Pons (tissue), 1 donor: ENCODE results near the gene CALML4.
"Not testable (repeated sequence)": the region's sequence is repeated elsewhere in the genome, so short reads cannot be mapped to it uniquely, and the experiment has no call there.

Experiments
- DNase-seq: peaks from one replicate; pipeline ENCODE4 v3.0.0-alpha.2; 2016; ENCODE audit warnings: low spot score

The CALML4 gene

DNA sequence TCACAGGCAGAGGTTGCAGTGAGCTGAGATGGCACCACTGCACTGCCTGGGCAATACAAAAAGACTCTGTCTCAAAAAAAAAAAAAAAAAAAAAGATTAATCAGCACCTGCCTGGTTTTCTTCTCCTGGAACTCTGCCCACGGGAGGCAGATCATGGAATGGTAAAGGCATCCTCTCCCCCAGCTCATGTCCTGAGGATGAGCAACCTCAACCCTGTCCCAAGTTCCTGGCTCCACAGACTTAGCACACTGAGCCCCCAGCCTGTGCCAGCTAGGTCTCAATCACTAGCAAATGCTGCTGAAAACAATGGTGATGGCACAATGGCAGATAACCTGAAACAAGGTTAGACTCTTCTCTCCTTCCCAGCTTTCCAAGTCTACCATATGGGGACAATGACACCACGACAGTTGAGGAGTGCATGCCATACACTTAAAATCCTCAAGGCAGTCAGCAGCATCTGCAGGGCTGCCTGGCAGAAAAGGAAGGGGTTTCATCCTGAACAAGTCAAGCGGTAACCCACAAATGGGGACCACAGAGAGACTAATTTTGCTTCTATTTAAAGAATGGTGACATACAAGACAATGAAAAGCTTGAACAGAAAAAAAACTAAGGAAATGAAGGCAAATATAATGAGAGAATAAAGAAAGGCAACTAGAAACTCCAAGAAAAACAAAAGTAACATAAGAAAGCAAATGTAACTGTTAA, 19.6 kb upstream of the CALML4 start:
- DNase-seq: no peak

DNA sequence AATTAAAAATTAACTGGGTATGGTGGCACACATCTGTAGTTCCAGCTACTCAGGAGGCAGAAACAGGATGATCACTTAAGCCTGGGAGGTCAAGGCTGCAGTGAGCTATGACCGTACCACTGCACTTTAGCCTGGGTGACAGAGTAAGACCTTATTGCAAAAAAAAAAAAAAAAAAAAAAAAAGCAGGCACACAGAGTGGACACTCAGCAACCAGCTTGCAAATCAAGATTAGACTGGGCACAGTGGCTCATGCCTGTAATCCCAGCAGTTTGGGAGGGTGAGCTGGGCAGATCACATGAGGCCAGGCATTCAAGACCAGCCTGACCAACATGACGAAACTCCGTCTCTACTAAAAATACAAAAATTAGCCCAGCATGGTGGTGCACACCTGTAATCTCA, 19.0 kb upstream of the CALML4 start:
- DNase-seq: no peak

DNA sequence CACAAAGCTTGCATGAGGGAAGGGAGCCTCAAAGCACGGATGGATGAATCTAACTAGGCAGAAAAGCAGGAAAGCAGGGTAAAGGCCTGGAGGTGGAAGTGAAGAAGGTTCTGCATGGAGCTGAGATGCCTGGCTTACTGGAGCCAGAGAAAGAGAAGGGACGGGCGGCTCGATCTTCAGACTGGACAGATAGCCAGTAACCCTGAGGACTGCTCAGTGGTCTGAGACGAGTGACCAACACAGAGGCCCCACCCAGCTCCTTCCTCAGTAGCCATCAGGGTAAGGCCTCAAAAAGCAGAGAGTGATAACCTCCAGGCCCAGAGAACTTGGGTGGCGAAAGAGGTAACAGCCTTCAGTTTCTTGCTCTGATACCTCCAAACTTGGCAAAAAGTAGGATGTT, 18.0 kb upstream of the CALML4 start:
- no peak for DNase-seq

- DNase-seq: not testable (repeated sequence)
Measured at GRCh38 chr15:68222432-68222743, 17.3 kb upstream of the CALML4 start.

DNA sequence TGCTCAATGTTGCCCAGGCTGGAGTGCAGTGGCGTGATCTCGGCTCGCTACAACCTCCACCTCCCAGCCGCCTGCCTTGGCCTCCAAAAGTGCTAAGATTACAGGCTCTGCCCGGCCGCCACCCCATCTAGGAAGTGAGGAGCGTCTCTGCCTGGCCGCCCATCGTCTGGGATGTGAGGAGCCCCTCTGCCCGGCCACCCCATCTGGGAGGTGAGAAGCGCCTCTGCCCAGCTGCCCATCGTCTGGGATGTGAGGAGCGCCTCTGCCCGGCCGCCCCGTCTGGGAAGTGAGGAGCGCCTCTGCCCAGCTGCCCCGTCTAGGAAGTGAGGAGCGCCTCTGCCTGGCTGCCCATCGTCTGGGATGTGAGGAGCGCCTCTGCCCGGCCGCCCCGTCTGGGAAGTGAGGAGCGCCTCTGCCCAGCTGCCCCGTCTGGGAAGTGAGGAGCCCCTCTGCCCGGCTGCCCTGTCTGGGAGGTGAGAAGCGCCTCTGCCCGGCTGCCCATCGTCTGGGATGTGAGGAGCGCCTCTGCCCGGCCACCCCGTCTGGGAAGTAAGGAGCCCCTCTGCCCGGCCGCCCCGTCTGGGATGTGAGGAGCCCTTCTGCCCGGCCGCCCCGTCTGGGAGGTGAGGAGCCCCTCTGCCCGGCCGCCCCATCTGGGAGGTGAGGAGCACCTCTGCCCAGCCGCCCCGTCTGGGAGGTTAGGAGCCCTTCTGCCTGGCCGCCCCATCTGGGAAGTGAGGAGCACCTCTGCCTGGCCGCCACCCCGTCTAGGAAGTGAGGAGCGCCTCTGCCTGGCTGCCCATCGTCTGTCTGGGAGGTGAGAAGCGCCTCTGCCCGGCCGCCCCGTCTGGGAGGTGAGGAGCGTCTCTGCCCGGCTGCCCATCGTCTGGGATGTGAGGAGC, 16.6 kb upstream of the CALML4 start:
- DNase-seq: not testable (repeated sequence)

- no peak for DNase-seq
Measured at GRCh38 chr15:68220967-68221366, 15.8 kb upstream of the CALML4 start.

DNA sequence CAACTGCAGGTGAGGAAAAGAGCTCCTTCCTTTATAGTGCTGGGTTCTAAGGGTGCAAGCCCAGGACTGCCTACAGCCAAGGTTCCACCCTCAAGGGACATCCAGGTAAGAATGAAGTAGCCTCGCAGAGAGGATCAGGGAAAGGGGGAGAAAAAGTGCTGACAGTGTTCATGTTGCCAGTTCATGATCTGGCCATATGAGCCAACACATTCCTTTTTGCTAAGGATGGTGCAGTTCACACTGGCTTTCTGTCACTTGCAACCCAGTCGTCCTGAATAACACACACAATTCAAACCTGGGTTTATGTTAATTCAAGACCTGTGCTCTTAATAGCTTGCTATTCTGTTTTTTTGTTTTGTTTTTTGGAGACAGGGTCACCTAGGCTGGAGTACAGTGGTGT, 15.4 kb upstream of the CALML4 start:
- DNase-seq: no peak

GRCh38 chr15:68218847-68219798, 14.0 kb upstream of the CALML4 start:
- DNase-seq: no peak

DNA sequence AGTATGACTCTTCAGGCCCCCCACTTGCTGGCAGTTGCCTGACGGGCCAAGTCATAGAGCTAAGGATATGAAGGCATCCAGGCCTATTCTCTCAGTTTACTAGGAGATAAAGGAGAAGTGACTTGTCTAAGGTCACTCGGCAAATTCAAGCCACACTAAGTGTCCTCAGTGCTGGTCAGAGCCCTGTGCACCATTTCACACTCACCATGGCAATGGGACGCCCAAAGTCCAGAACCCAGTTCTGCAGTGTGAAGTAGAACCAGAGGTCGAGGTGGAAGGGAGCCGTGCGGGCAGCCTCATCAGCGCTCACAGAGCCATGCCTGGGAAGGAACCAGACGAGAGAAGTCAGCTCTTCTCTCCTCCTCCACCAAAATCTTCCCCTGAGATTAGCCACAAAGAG, 13.2 kb upstream of the CALML4 start:
- no peak for DNase-seq

- DNase-seq: no peak
Measured at GRCh38 chr15:68217341-68217740, 12.2 kb upstream of the CALML4 start.

DNA sequence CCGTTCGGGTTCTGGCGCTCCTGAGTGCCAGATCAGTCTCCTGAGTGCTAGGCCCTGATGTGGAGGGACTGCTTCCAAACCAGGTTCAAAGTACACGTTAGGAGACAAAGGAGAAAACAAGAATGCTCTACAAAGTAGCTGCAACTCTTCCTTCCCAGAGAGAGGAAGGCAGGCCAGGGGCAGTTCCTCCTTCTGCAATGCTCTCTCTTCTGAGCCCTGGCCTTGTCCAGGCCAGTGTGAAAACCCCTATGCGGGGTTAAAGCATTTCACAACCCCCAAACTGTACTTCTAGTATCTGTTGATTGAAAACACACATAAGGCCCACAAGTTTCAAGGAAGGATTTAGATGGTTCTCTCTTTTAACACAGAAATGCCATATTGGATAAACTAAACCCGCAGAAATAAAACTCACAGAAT, 9.7 kb upstream of the CALML4 start:
- no peak for DNase-seq

DNA sequence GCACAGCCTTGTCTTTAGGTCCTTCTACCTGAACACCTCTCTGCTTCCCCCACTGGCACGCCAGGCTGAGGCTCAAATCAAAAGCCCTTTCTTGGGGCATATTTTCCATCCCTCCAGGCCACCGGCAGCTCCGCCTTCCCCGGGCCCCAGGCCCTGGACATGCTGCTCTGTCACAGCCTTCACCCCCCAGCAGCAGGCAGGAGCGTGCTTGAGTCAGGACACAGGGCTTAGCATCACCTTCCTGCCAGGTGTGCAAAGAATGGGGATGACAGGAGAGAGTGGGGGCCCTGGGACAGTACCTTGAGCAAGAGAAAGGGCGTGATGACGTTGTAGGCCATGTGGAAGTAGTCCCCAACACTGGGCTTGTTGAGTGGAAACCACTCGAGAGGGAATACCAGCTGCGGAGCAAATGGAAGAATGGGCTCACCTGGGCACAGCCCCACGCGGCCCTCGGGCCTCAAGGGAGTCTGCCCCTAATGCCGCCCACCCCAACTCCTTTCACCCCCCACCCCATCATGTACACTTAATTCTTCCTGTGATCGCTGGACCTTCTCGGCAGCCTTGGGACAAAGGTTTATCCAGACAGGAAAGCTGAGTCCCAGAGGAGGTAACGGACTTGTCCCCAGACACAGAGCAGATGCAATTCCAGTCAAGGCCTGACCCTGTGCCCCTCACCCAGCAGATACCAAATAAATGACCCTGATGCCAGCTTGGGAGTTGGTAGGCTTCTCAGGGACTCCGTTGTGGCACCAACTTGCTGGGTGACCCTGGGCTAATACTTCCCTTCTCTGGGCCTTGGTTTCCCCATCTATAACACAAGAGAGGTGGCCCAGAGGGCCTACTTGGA, 9.1 kb upstream of the CALML4 start:
- no peak for DNase-seq

DNA sequence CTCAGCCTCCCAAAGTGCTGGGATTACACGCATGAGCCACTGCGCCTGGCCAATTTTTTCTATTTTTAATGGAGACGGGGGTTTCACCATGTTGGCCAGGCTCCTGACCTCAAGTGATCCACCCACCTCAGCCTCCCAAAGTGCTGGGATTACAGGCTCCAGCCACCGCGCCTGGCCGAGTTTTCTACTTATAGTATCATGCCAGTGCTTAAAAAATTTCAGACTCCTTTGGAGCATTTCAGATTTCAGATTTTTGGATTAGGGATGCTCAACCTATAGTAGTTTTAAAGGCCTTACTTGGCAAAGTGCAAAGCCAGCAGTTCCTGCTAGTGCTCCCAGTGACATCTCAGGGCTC, 8.3 kb upstream of the CALML4 start:
- not testable (repeated sequence) for DNase-seq

GRCh38 chr15:68211656-68212320, 6.7 kb upstream of the CALML4 start:
- no peak for DNase-seq

- DNase-seq: peak; percentile 68
Measured at GRCh38 chr15:68210821-68211655, 5.9 kb upstream of the CALML4 start.

- no peak for DNase-seq
Measured at GRCh38 chr15:68210409-68210756, 5.3 kb upstream of the CALML4 start.

DNA sequence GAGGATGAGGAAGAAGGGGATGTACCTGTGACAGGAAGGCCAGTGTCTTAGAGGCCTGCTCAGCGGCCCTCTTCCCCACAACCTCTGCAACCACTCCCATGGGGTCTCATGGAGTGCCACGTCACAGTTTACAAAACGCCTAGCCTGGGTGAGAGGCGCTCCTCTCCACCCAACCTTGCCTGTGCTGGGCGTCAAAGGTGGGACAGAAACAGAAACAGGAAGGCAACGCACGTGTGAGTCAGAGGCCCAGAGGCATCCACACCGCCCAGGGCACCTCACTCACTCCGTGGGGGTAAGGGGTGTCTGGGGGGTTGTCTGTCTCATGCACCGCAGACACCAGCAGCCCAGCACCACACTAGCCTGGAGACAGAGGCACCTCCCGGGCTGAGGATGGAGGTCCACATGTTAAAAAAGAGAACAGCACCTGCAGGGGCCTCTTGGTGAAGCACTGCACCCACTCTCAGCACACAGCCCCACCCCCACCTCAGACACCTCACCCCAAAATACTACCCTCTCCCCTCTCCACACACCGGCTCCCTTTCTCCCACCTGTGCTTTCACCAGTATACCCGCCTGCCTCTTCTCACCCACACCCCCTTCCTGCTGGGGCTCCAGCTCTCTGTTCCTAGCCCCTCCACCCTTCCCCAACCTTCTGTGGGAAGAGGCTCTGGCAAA, 4.7 kb upstream of the CALML4 start:
- DNase-seq: no peak

DNA sequence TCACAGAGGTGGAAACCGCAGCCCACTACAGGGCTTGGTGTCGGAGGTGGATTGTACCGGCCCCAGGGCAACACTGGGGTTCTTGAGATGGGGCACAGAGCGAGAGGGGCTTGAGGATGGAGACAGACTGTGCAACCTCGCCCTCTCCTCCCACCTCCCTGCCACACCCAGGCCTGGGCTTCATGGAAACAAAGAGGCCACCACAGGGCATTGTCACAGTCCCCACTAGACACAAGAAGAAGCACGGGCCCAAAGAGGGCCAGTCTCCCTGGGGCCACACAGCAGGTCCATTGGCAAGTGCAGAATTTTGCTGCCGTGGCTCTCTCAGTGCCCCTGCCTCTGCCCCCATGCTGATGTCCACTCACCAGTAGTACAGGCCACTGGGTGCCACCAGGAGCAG, 4.1 kb upstream of the CALML4 start:
- no peak for DNase-seq

GRCh38 chr15:68208636-68209240, 3.6 kb upstream of the CALML4 start:
- no peak for DNase-seq
